ENCODE results near the gene CREB3L2. TPM values are rescaled to one million over a fixed set of nuclear protein-coding genes. Genes with fewer than 3 reads are reported as not detected.
A peak's percentile ranks its signal among the peaks of the same experiment; 100 is the strongest.

CREB3L2 gene
- total and polyA plus RNA-seq, 2 of the 4 experiments (the other 2 are of a cell fraction): 42.3 to 57.9 TPM

GRCh38 chr7:137870684-137871083 is 131.2 kb downstream of the CREB3L2 start:
- intact Hi-C loops (cut with micrococcal nuclease) (no loop called here), in situ Hi-C loops (cut with MboI; ENCODE audit: low sequenced_read_pairs) (no loop called here), dilution Hi-C loops (cut with HindIII; ENCODE audit: low sequenced_read_pairs, unreplicated experiment) (no loop called here)
- Histone ChIP-seq H2BK5ac (ENCODE audit: low read depth, low read length, poor library complexity, severe bottlenecking) (peak overlapping the region; percentile 54), H3K56ac (ENCODE audit: extremely low read depth, insufficient read depth, low read length) (no peak overlapping the region), H4K5ac (ENCODE audit: low read depth, low read length) (no peak overlapping the region), H3K4me1 (ENCODE audit: control insufficient read depth, insufficient read depth, low read length) (peaks cover 13% of the 10 kb centered on the region), H3K9me1 (ENCODE audit: insufficient read depth, low read length) (peaks cover 21% of the 10 kb centered on the region), H4K91ac (ENCODE audit: insufficient read depth, low read depth, low read length) (no peak overlapping the region), H3K23ac (ENCODE audit: low read depth, low read length) (no peak overlapping the region), H2BK15ac (ENCODE audit: low read depth, low read length) (no peak overlapping the region), H3K4me2 (ENCODE audit: low read depth, low read length) (no peak overlapping the region), H3K9ac (ENCODE audit: low read depth, low read length) (no peak overlapping the region), H2AK9ac (replicated peaks; ENCODE audit: low read depth, low read length, poor library complexity) (no peak overlapping the region), H4K20me1 (ENCODE audit: insufficient read depth, low read length) (peaks cover 4% of the 10 kb centered on the region; the same call in 1 of the 2 replicates), H2BK20ac (ENCODE audit: low read depth, low read length) (no peak overlapping the region; the same call in 1 of the 2 replicates), H3K36me3 (ENCODE audit: control insufficient read depth, insufficient read depth, low read length) (peaks cover 23% of the 10 kb centered on the region), H3K18ac (ENCODE audit: low read depth, low read length) (no peak overlapping the region), H2BK120ac (ENCODE audit: low read depth, low read length) (peak overlapping the region; percentile 38), H4K8ac (ENCODE audit: low read depth in 2 of 2, low read length in 2 of 2) (no peak overlapping the region), H2AK5ac (ENCODE audit: low read depth, low read length) (no peak overlapping the region), H3K27me3 (ENCODE audit: control insufficient read depth, insufficient read depth, low read length) (no peaks in the 10 kb centered on the region), H3K79me1 (ENCODE audit: low read depth in 1 of 2, low read length in 2 of 2) (peaks cover 14 to 47% of the 10 kb centered on the region in 2 experiments), H3K9me3 (ENCODE audit: control insufficient read depth, insufficient read depth, low read length) (no peaks in the 10 kb centered on the region), H3K4ac (ENCODE audit: low read depth, low read length) (no peak overlapping the region), H3K27ac (ENCODE audit: insufficient read depth, low read length) (0 out of 2 replicates have a peak overlapping the region, but pooled peaks have one; percentile 2), H3K14ac (replicated peaks; ENCODE audit: low read depth, low read length) (no peak overlapping the region), H2AFZ (replicated peaks; ENCODE audit: low read length, poor library complexity) (no peak overlapping the region), H3K4me3 (ENCODE audit: insufficient read depth, low read depth, low read length) (no peak overlapping the region)
- CTCF ChIA-PET: interaction anchor here (0.6 to 1.0 kb wide), 2 partner anchors 214 to 471 kb away, joined by 3 read pairs; no protein-coding TSS in a partner anchor
- DNase-seq (peak; percentile 54), ATAC-seq (ENCODE audit: low read depth) (peak; percentile 61)
- no TSS peak for BruUV-seq (replicated peaks)
- no peak for TF ChIP-seq POLR2A (IDR thresholded peaks at IDR 0.05; ENCODE audit: low read depth, low read length)
- no peak for TF ChIP-seq MAZ (IDR thresholded peaks at IDR 0.05; ENCODE audit: borderline replicate concordance, low read depth, low read length)
- no peak for TF ChIP-seq MXI1 (IDR thresholded peaks at IDR 0.05; ENCODE audit: borderline replicate concordance, low read depth, low read length)
- TF ChIP-seq CEBPB (IDR thresholded peaks at IDR 0.05; ENCODE audit: low read depth, low read length): peak; percentile 35; the same call in 1 of the 2 replicates
- POLR2A ChIA-PET (ENCODE audit: unreplicated experiment): interaction anchor here (0.6 kb wide), 1 partner anchor 143 kb away, joined by 3 read pairs; no protein-coding TSS in a partner anchor
